ENCODE results near the gene ERC2. TPM values are rescaled to one million over a fixed set of nuclear protein-coding genes. Genes with fewer than 3 reads are reported as not detected.

Gene ERC2
- total RNA-seq = under 1 TPM in 1 of 2 donors, not detected in 1; under 0.01 TPM

GRCh38 chr3:56468184-56469106 lies at the start of gene ERC2:
Gene ERC2, minus strand, starts transcription at chr3:56468467.

DNA sequence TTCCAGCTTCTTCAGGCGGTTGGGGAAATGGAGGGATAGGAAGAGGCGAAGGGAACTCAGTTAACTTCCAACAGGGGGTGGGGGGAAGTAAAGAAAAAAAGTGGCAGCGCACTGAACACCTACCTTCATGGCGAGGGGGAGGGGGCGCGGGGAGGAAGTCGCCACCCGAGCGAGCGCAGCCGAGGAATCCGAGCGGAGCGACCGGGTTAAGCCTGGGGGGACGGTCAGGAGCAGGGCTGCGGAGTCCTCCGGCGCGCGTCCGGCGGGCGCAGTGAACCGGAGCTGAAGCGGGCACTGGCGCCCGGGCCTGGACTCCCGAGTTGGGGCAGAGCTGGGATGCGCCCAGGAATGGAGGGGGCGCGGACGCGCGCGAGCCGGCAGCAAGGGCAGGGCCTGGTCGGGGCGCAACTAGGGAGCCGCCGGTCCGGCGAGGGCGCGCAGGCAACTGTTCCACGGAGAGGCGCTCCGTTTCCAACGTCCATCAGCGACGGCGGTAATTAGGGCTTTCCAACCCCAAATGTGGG lies 981.3 kb downstream of the ERC2 start, which contains the start of gene WNT5A:
WNT5A (minus strand) TSS at position 450 of the 524 bp plus-strand sequence; CDS start at position 129, 321 bp downstream.

Small RNAs within 50 kb of the gene (small RNA-seq; reads per million reads assigned to genes)
- gene MIR3938 (0 reads per million in 2 donors), gene RNA5SP133 (0 reads per million in 2 donors)

Other genes starting within 250 kb of the ERC2 start
- gene CCDC66, start 88.7 kb upstream of the ERC2 start, total RNA-seq = 10 to 100 TPM; 18.3 to 20.0 TPM
- gene TASOR, start 214.8 kb upstream of the ERC2 start, total RNA-seq = 10 to 100 TPM; 43.0 to 44.7 TPM

All from melanocyte of skin (primary cell).